GM21723 (cell line): ENCODE data around the gene WDR82.

Source experiments
- ATAC-seq: cut with Tn5 transposase; IDR thresholded peaks from one replicate; pipeline ENCODE4 v1.9.1; 2021; ENCODE audit warnings: mild to moderate bottlenecking, moderate library complexity; ENCODE audit not compliant: unreplicated experiment

The WDR82 gene

GRCh38 chr3:52240059-52240885 lies 38.2 kb downstream of the WDR82 start:
- peak; percentile 24 for ATAC-seq

GRCh38 chr3:52238761-52239701 lies 39.4 kb downstream of the WDR82 start, which contains the start of gene TWF2:
TSS of gene TWF2 (minus strand) at chr3:52239158. CDS start at chr3:52239016, 142 bp downstream.
- peak; percentile 63 for ATAC-seq

GRCh38 chr3:52238193-52238760 lies 40.2 kb downstream of the WDR82 start:
- peak; percentile 1 for ATAC-seq

- no peak for ATAC-seq
Measured at GRCh38 chr3:52237657-52238172, 40.7 kb downstream of the WDR82 start.

- no peak for ATAC-seq
Measured at GRCh38 chr3:52237006-52237656, 41.3 kb downstream of the WDR82 start.

GRCh38 chr3:52236424-52236886 lies 42.0 kb downstream of the WDR82 start:
- no peak for ATAC-seq

GRCh38 chr3:52234516-52235447 lies 43.7 kb downstream of the WDR82 start:
- no peak for ATAC-seq

GRCh38 chr3:52233968-52234367 lies 44.5 kb downstream of the WDR82 start:
- no peak for ATAC-seq

- no peak for ATAC-seq
Measured at GRCh38 chr3:52233108-52233591, 45.3 kb downstream of the WDR82 start.

GRCh38 chr3:52232279-52233107 lies 46.0 kb downstream of the WDR82 start:
- ATAC-seq, result no peak

- ATAC-seq, result no peak
Measured at GRCh38 chr3:52231502-52232278, 46.8 kb downstream of the WDR82 start.

- ATAC-seq, result no peak
Measured at GRCh38 chr3:52230889-52231499, 47.5 kb downstream of the WDR82 start.

GRCh38 chr3:52230461-52230860 lies 48.0 kb downstream of the WDR82 start:
- ATAC-seq, result no peak

- no peak for ATAC-seq
Measured at GRCh38 chr3:52229656-52230055, 48.8 kb downstream of the WDR82 start.

- ATAC-seq, result no peak
Measured at GRCh38 chr3:52228751-52229291, 49.6 kb downstream of the WDR82 start.

GRCh38 chr3:52228266-52228665 lies 50.2 kb downstream of the WDR82 start:
- no peak for ATAC-seq

- no peak for ATAC-seq
Measured at GRCh38 chr3:52227766-52228165, 50.7 kb downstream of the WDR82 start.
